Hypothalamus (tissue), 51 donors: ENCODE measurements around the gene RPS16.
A peak's percentile ranks its signal among the peaks of the same experiment; 100 is the strongest.

ENCODE experiments used
- DNase-seq, 51 donors: peaks; one replicate each; lab custom pipeline; 2025; lab: John Stamatoyannopoulos, UW

Gene RPS16

GRCh38 chr19:39397360-39398296 lies 38.1 kb downstream of the RPS16 start:
- DNase-seq = peak in 49 of 51 donors; percentile 13 to 87 (median 67)

DNA sequence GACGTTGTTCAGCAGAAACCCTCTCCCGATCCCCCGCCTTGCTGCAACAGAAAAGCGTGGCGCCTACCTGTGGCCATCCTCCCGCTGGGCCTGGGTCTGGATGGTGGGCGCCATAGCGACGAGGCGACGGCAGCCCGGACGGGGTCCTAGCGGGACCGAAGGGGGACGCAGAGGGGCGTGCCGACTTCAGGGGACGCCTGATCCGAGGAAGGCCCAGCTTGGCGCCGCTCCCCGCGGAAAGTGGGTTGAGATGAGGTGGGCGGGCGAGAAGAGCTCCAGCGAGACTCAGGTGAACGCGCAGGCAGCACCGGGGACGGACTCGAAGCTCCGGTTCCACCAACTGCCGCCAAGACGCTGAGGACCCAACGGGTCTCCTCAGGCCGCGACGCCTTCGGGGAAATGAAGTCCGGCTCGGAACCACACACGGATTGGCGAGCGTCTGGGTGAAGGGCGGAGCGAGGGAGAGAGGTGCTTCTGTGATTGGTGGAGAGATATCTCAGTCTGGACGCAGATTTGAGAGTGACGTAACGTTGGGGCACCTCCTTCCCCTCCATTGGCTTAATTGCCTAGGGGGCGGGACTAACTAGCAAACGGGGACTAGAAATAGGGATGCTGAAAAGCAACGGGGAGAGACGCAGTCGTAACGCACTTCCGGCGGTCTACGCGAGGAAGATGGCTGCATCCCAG lies 44.9 kb downstream of the RPS16 start, which contains the start of the genes MED29 and PAF1:
TSS of gene MED29 (plus strand) at position 628 of the 687 bp plus-strand sequence. CDS start at position 673, 45 bp downstream.
TSS of gene PAF1 (minus strand) at position 356 of the 687 bp plus-strand sequence. CDS start at position 114, 242 bp downstream.
- DNase-seq = peak; percentile 49 to 100 (median 95)

DNA sequence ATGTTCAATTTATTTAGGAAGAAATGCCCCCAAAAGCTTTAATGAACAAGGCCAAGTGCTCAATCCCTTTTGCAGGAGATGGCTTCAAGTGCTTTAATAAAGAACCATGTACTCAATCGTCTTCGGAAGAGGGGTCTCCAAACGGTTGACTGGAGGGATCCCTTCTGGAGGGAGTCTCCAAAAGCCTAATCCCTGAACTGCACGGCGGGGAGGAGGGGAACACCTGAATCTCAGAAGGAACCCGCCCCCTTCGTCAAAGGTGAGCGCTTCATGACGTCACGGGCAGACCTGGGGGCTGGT lies 45.3 kb downstream of the RPS16 start:
- DNase-seq = no peak

GRCh38 chr19:39389631-39390414 lies 45.9 kb downstream of the RPS16 start:
- DNase-seq = no peak

DNA sequence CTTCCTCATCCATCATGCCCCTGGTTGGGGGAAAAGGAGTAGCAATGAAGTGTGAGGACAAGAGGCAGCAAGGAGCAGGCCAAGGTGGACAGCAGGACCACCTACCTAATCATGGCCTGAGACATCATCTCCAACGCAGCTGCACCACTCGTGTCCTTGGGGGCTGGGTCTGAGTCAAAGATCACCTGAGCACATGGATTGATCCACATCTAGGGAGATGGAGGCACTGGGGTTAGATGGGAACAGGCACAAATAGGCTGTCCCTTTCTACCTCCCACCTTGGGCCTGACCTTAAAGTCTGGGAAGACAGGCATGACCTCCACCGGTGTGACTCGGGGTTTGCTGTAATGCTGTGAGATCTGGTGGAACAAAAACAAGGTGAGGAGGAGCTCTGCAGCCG lies 47.1 kb downstream of the RPS16 start:
- DNase-seq = no peak

- no peak for DNase-seq
Measured at GRCh38 chr19:39386557-39386956, 49.2 kb downstream of the RPS16 start.

DNA sequence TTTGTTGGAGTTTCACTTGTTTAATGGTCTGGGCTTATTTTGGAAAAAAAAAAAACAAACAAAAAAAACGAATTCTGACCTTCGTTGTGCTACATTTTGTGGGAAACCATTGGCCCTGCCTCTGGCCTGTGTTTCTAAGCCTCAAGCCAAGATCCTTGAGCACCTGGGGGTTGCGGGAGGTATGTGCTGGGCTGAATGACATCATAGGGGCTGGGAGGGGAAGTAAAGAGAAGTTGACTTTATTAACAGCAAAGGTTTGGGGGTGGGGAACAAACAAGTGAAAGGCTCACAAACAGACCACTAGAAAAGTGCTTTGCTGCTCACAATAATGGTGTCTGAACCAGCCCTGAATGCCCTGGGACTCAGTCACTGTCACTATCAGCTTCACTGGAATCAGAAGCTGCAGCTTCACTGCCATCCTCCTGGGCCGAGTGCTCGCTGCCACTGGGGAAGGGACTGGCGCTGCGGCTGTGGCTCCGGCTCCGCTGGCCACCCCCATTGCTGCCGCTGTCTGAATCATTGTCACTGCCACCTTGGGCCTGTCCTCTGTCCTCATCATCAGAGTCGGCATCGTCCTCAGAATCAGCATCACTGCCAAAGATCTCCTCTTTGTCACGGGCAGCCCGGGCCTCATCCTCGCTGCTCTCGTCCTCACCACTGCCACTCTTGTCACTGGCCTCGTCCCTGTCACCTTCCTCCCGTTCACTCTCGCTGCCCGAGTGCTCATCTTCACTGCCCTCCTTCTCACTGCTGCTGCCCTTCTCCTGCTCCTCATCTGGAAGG lies 49.9 kb downstream of the RPS16 start:
- DNase-seq = no peak

DNA sequence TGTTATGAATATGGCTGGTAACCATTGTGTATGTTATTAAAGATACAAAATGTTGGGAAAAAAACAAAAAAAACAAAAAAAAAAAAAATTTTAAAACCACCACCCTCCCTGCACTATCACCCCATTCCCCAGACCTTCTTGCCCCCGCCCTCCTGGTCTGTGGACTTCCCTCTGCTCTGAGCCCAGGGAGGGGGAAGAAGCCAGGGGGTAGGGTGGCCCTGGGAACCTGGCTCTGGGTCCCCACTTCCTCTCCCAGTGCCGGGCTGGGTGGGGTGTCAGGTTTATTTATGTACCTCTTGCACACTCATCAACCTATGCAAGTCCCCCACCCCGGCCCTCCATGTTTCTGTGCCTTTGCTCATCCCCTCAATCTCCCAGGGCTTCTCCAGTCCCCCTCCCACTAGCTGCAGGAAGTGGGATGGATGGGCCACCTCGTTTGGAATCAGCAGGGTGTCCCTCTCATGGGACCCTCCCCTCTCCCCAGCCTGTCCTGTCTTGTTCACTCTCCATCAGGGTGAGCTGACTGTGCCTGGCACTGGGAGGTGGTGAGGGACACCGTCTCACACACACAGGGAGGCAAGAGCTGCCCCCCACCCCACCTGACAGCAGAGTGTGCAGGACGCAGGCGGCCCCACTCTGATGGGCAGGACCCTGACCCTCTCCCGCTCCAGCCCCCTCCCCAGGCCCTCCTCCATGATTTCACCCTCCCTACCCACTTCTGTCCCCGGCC lies 50.7 kb downstream of the RPS16 start:
- DNase-seq = no peak
